Activated CD8-positive, alpha-beta memory T cell treated with anti-CD3 and anti-CD28 coated beads, Interleukin-2, amount 50 U/mL, for 48 hours (primary cell): ENCODE data around the gene CRYZL1.
"Not testable (repeated sequence)": the region's sequence is repeated elsewhere in the genome, so short reads cannot be mapped to it uniquely, and the experiment has no call there.

ENCODE experiments used
- DNase-seq: peaks from one replicate; pipeline ENCODE4 v3.0.0-alpha.2; 2020

CRYZL1 gene

DNA sequence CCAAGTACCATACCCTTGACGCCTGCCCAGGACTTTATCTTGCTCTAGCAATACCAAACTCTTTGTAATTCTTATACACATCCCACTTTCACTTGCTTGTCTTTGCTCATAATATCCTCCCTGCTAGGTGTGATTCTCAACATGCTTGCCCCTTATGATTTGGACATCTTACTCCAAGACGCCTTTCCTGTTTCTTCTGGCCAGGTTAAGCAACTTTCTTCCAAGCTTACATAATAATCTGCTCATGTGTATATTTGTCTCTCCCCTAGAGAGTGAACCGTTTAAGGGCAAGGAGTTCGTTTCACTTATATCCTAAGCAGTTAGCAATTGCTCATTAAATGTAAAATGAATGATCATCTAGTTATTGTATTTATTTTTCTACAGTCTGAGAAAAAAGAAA, 21.8 kb downstream of the CRYZL1 start:
- DNase-seq: no peak

DNA sequence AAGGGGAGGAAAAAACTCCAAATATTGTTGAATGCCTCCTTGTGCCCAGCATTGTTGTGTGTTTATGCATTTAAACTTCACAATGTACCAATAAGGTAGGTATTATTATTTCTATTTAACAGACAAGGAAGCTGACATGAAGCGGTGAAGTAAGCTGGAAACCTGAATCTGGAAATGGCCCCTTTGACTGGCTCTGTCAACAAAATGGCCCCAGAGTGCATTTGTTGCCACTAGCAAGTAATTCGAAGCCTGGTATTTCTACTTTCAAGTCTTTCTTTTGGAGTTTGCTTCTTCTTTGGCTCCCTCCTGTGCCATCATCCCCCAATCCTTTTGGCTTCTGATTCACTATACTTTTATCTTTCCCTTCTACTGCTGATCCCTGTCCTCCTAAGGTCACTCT, 23.1 kb downstream of the CRYZL1 start:
- no peak for DNase-seq

DNA sequence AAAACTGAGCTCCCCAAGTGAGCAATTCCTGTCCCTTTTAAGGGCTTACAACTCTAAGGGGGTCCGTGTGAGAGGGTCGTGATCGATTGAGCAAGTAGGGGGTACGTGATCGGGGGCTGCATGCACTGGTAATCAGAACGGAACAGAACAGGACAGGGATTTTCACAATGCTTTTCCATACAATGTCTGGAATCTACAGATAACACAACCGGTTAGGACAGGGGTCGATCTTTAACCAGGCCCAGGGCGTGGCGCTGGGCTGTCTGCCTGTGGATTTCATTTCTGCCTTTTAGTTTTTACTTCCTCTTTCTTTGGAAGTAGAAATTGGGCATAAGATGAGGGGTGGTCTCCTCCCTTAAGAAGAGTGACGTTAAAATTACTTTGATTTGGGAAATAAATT, 24.0 kb downstream of the CRYZL1 start:
- DNase-seq: not testable (repeated sequence)

DNA sequence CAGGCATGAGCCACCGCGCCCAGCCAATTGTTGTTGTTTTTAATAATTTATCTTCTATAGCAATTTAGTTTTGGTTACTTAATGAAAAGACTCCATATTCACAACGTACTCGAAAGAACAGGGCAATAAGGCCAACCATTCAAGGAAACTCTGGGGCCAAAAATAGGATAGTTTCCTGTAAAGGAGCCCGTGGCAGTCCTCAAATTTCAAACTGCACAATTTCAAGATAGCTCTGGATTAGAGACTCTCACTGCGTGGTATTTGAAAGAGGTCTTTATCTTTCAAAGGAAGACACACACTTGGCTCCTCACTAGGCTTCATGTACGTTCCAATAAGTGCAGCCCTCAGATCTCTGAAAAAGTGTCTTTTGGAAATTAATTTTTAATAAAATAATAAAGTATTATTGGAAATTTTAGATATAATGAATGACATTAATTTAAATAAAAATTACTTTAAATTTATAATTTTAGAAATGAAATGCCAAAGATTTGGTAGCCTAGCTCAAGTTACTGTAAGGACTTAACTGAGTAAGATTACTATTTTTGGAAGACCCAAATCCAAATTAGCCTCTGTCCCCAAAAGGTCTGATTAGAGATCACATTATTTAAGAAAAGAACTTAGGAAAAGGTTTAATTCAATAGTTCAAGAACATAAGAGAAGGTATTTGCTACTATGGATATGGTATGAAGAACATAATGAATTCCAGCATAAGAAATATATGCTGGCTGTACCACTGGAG, 30.4 kb downstream of the CRYZL1 start:
- no peak for DNase-seq

DNA sequence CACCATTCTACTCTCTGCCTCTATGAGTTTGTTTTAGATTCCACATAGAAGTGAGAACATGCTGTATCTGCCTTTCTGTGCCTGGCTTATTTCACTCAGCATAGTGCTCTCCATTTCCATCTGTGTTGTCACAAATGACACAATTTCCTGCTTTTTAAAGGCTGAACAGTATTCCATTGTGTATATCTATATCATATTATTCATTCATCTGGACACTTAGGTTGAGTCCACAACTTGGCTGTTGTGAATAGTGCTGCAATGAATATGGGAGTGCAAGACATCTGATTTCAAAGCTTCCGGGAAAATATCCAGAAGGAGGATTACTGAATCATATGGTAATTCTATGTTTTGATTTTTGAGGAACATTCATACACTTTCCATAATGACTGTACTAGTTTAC, 33.0 kb downstream of the CRYZL1 start:
- DNase-seq: no peak

DNA sequence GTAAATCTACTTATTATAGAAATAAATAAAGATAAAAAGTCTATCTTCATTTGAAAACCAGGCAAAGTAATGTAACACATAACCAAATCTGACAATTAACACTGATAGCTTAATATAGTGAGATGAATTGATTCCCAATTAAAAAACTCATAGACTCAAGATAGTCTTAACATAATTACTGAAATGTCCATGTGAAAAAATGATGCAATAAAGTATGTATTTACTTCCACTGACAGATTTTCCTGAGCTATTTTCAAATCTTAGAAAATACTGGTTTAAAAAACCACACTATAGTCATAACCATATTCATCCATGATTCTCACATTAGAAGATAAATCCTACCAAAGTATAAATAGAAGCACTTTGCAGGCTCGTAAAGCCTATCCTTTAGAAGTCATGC, 43.5 kb downstream of the CRYZL1 start:
- no peak for DNase-seq

DNA sequence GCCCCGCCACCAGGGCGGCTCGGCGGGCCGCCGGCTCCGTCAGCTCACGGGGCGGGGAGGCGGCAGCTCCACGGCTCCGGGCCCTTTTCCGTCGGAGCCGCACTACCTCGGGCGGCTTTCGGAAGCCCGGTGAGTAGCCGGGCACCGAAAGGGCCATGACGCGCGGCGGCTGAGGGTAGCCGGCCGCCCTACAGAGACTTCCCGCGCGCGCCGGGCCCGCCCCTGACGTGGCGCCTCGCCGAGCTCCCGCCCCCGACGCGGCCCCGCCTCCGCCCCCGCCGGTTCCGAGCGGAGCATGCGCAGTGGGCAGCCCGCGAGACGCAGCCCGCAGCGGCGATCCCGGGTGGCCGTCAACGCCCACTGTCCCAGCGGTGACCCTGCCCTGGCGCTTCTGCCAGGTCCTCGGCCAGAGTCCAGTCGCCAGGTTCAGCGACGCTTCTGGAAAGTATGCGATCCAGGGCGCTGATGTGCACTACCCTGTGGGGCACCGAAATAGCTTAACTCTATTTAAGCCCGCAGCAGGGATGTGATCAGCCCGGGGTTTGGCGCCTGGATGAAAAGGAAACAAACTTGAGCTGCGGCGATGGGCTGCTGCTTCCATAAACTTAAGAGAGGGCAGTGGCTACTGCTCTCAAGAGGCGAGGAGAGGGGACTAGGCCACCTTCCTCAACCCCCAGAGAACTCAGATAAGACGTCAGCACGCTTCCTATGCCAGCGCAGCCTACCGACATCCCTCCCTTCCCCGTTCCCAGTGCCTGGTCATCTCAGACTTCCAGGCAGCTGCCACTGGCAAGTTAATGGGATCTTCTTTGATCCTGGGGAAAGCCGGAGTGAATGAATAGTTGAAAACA, 52.8 kb downstream of the CRYZL1 start, which contains the start of gene DONSON:
Gene DONSON (minus strand): TSS at position 200 of the 851 bp plus-strand sequence. CDS start 43 bp downstream, at position 157.
- peak; percentile 97 for DNase-seq

DNA sequence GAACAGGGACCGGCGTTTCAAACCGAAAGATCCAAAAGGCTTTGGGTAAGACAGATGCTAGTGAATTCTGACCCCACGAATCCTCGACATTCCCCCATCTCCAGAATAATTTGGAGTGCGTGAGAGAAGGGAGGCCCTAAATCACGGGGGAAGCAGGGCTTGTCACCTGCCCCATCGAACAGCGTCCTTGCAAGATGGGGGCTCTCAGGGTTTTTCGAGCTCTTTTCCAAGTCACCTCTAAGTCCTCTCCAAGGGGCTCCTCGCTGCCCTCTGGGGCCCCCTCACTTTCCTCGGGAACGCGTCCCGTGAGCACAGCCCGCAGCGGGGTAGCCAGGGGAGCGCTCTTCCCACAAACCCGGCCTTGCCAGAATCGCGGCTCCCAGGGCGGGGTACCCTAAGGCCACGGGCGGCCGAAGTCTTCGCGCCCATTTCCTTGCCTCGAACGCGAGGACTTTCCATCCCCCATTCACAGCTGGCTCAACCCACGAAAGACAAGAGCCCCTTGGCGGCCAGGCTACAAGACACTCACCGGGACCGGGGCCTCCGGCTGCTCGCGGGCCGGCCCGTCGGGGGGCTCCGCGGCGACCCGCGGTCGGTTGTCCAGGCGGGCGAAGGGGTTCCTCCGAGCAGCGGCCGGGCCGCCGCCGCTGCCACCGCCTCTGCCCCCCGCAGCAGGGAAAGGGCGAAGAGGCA, 53.6 kb downstream of the CRYZL1 start:
- DNase-seq: peak; percentile 70

DNA sequence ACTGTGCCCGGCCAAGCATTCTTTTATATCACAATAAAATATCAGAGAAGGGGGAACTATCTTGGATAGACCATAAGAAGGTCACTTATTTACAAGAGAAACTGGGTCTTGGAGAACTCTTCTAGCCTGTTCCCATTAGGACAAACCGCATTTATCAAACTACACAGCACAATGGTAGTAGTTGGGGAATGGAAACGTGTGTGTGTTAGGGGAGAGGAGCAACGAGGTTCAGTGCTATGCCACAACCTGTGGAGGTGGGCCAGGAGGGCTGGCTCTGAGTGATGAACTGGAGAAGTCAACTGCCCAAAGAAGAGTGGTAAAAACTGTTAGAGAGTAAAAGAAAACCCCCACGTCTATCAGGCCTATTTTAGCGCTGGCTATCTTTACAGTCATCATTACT, 54.6 kb downstream of the CRYZL1 start:
- no peak for DNase-seq

DNA sequence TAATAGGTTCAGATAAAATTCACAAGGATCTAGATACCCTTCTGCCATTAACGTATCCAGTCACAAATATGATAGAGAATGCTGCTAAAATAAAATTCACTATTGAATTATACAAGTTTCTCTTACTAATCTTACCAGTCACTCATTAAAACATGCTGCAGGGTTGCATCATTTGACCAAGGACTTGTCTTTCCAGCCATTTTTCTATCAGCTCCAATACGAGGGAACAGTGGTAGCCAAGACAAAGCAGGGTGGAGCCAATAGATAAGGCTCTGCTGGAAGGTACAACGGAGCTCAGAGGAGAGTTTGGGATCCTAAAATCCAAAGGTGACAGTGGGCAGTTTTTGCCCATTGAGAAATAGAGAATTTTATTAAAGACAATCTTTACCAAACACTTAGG, 57.1 kb downstream of the CRYZL1 start:
- DNase-seq: no peak

DNA sequence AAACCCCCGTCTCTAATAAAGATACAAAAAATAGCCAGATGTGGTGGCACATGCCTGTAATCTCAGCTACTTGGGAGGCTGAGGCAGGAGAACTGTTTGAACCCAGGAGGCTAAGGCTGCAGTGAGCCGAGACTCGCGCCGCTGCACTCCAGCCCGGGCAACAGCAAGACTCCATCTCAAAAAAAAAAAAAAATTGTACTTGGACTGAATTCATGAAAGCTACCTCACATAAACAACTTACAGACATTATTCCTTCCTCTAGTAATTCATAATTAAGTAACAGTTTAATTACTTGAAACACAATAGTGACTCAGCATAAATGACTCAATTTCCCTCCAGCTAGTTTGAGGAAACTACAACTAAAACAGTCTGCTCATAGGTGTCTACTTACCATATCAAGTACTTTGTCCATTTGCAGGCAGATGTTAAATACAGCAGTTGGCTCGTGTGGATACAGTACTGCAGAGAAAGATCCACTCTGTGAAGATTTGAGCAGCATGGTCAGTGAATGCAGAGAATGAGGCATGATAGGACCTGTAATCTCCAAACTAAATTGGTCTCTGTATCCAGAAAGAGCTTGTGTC, 62.5 kb downstream of the CRYZL1 start:
- DNase-seq: no peak

DNA sequence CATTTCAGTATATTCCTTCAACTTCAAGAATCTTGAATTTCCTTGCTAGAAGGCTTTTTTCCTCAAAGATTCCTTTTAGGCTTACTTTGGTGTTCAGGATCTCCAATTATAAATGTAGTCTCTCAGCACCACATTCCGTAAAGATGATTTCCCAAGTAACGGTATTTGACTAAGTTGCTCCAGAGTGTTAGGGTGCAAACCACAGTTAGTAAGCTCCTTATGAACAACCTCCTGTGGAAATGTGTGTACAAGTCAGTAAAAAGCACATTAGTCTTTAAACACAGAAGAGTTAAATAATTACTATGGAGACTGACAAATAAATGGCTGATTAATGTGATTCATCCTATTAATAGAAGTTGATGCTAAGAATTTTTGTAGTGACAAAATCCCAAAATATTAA, 63.3 kb downstream of the CRYZL1 start:
- no peak for DNase-seq

DNA sequence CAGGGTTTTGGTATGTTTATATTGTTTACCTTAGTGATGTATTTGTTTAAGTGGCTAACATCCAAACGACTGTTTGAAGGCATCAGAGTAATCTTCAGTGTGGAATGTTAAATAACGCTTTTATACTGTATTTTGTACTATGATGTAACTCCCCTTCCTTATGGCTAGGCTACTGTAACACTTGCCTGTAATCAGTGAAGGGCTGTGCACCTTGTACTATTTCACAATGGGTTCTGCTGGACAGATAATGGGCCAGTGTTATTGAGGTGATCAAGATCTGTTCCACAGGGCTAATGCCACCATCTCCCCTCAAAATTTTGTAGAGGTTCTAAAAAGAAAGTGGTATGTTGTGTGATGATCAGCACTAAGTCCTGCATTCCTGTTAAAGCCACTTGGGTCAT, 64.8 kb downstream of the CRYZL1 start:
- DNase-seq: not testable (repeated sequence)

DNA sequence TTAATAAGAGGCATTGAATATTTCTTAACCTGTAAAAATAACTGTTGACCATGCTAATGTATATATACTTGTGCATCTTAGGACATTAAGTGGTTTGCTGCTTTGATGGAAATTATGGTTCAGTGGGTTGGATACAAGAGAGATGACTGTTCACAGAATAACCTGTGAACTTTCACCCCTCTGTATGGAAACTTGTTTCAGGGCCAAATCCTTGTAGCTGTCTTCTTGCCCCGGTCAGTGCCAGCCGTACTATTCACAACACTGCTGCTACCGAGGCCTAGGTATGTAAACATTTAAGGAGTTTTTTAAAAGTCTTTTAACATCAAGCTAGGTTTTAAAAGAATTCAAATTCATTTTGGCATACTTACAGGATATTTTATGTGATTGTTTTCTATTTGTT, 69.2 kb downstream of the CRYZL1 start:
- DNase-seq: no peak

DNA sequence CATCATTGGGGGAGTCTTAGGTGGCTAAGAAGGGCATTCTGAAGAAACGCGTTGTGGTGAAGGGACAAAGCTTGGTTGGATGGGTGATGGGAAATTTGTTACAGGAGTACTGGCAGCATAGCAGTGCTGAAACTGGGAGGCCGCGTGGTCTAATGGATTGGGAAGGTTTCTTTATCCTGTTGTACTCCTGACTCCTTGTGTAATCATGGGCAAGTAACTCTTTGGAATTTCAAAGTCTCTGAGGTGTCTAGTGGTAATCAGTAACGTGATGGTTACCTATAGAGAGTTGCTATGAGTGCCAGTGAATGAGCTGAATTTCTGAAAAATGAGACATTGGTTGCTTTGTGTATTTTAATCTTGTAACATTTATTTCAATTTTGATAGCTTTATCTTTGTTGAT, 71.5 kb downstream of the CRYZL1 start:
- DNase-seq: no peak

DNA sequence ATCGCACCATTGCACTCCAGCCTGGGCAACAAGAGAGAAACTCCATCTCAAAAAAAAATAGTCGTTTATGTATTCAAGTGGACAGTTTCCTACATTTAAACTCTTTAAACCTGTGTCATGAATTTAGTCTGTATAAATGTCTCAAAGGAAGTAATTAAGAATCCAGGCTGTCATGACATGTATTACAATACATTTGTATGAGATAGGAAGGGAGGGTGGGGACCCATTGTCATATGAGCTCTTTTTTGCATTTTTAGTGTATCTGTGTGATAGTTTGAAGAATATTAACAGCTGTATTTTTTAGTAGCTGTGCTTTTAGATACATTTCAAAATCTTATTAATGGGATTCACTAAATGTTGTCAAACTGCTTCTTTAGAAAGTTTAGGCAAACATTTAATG, 73.1 kb downstream of the CRYZL1 start:
- DNase-seq: no peak

DNA sequence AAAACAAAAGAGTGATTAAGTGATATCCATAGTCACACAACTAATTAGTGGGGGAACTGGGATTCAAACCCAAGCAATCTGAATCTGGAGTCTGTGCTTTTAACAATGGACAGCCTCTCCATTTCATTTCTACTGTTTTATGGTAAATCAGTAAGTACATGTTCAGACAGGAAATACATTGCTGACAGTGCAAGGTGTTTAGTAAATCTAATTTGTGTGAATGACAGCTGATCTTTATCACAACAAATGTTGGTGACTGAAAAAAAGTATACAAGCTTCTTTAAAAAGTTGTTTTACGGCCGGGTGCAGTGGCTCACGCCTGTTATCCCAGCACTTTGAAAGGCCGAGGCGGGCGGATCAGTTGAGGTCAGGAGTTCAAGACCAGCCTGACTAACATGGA, 73.6 kb downstream of the CRYZL1 start:
- DNase-seq: no peak

DNA sequence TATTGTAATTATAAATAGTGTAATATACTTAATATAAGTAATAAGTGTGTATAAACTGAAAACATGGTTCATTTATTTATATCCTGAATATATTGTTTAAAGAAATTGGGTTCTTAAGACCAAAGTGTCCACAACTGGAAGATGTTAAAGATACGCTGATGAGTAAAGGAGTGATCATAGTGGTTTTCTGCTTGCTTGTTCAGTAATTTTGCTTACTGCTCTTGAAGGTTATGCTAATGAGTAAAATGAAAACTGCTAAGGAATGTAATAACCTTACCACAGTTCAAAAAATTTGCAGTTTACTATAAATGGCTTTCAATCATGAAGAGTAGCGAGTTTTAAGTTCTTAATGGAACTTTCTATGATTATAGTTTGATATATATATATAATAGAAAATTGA, 75.0 kb downstream of the CRYZL1 start:
- no peak for DNase-seq

DNA sequence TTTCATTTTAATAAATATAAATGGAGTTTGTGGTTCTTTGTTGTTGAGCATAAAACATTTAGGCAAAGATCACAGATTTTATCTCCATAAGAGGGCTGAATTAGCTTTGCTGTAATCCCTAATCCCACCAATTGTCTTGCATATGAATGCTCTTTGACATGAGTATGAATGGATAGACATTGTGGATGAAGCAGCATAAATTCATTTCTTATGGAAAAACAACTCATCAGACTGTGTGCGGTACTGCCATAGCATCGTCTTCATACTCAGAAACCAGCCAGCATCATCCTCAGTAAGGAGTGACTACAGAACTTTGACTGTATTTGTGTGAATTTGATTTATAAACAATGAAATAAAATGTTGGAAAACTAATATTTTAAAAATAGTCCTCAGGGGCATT, 79.2 kb downstream of the CRYZL1 start:
- no peak for DNase-seq

DNA sequence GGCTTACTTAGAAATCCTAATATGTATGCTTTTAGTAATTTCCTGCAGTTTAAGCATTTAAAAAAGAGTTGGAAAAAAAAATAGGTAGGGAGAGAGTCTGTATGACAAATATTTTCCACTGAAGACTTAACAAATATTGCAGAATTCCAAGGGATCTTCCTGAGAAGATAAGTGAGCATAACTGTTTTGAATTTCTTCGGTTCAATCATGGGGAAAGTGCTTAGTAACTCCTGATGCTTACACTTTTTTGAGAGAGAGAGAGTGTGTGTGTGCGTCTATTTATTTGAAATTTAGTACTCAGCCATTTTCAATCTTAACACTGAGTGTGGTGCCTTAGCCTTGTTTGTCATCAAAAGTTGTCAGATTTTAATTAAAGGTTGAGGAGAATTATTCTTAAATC, 80.2 kb downstream of the CRYZL1 start:
- DNase-seq: no peak

DNA sequence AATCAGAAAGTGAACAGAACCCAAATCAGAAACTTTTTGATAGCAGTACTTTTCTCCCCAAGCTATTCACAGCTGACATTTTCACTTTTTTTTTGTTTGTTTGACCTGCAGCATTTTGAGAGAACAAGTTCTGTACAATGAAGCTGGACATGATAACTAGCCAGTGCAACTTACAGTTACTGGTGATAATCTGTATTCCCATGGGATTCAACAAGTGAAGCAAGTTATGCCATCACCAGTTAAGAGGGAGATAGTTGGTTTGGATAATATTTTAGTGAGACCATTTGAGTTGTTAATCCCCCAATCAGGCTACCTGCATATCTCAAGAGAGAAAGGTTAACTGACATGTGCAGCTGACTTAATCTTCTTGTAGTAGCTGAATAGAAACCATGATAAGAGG, 80.6 kb downstream of the CRYZL1 start:
- DNase-seq: no peak

DNA sequence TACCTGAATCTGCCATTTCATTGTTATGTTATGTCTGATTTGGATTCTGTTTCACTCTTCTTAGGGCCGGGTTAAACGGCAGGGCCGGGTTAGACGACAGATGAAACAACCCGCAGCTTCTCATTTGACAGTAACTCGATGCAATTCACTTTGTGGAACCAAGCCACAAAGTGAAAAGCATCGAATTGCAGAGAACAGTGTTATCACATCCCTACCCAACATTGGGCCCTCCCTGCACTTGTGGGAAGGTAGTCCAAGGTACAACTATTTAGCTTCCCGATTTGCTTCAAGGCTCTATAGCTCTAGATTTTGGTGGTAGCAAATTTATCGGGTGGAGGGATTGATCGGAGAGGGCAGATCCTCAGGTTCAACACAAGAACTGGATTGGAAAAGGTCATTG, 81.7 kb downstream of the CRYZL1 start:
- DNase-seq: no peak

DNA sequence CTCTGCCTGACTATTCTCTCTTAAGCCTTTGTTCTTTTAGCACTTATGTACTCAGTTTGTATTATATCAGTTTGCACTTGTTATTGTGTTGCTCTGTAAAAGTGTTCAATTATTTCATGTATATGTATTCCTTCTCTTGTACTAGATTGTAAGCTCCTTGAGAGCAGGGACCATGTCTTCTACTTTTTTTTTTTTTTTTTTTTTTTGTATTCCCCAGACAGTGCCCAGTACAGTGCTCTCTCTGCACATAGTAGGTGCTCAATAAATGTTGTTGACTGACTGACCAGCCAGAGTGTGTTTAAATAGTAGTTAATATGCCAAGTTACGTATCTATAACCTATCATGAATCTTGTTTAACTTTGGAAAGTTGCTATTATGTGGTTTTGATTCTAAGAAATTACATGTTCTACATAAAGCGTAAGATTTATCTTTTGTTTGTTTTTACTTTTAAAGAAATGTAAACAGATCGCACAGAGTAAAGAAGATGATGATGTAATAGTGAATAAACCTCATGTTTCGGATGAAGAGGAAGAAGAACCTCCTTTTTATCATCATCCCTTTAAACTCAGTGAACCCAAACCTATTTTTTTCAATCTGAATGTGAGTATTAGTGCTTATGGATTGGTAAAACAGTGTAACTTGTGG, 82.6 kb downstream of the CRYZL1 start:
- no peak for DNase-seq
